GM18858 (cell line): ENCODE results near the gene KCNQ1OT1.

Experiments
- ATAC-seq: cut with Tn5 transposase; IDR thresholded peaks from one replicate; pipeline ENCODE4 v1.9.1; 2021; ENCODE audit not compliant: unreplicated experiment

Gene KCNQ1OT1

DNA sequence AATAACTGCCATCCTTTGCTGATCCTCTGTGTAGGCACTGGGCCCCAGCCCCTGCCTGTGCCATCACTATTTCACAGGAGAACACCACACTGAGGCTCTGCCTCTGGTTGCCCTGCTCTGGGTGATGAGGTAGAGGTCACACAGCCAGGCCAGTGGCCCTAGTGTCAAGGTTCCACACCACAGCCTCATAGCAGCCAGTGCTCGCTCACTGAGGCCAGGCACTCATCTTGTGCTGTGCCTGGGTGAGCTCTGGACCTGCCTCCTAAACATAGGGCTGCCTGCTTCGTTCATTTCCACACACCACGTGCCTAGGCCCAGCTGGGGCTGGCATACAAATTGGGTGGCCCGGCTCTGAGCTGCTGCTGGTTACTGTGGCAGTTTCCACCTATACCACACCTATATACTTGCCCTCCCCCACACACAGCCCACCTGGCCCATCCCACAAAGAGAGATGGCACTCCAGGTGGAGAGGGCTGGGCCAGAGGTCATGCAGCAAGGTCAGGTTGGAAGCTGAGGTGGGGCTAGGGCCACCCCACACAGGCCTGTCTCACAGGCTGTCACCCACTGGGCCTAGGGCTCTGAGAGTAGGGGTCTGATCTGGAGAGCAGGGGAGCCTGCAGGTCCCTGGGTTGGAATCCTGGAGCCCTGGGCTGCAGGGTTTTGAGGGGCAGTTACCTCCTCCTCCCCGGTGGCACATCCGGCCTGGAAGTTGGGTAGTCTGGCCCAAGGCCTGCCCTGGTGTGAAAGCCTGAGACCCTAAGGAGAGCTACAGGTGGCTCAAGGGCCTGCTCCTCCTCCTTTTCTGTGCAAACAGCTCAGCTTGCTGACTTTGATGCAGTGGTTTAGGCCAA lies 11.2 kb downstream of the KCNQ1OT1 start:
- ATAC-seq: no peak

DNA sequence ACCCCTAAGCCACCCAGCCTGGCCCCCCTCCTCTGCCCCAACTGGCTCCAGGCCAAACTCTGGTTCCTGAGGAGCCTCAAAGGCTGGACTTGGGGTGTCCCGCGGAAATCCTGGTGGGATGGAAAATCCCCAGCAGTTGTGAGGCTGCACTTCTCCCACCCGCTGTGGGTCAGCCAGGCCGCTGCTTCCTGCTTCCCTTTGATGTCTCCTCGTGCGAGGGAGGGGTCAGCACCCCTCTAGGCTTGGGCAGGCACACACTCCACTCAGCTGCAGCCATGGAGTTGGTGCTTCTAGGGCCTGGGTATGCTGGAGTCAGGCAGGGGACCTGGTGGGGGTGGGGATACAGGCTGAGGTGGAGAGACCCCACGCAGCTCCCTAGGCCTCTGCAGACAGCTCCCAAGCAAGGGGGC lies 12.0 kb downstream of the KCNQ1OT1 start:
- no peak for ATAC-seq

DNA sequence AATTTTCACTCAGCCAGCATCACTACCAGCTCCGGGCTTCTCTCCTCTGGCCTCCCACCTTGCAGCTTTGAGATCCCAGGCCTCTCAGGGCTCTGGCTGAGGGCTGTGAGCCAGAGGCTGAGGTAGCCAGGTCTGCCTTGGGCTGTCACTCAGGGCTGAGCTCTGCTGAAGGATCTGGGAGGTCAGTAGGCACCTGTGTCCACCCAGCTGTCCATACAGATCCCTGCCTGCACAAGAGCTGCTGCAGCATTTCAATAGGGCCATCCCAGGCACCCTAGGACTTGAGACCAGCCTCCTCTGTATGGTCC lies 12.6 kb downstream of the KCNQ1OT1 start:
- no peak for ATAC-seq

DNA sequence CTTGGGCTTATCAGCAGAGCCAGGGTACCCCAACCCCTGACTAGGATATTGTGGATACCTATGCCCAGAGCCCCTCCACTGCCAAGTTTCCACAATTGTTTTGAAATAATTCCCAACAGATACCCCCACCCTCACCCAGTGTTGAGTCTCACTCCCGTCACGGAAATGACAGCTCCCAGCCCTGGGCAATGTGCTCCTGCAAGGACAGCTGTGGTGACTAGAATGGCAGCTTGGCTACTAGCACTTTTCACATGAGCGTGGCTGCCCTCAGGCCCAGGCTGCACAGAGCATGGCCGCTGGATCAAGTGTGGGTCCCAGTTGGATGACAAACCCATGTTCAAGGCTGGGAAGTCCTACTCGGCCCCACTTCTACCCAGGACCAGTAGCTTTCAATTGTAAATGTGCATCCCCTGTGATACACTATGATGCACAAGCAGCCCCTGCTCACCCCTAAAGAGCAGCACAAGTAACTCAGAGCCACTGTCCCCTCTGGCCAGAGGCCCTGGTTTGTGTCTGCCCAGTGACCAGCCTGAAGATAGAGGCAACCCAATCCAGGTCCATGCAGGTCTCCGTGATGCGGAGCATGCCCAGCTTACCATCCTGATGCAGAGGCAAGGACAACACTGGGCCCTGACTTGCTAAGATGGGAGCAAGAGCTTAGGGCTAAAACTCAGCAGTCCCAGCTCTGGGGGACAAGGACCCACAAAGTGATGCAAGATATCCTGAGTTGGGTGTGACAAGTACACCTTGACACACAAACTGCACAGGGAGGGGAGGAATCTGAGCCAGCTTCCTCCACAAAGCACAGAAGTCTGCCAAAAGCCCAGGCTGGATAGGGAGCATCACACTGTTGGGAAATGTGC lies 13.2 kb downstream of the KCNQ1OT1 start:
- no peak for ATAC-seq

DNA sequence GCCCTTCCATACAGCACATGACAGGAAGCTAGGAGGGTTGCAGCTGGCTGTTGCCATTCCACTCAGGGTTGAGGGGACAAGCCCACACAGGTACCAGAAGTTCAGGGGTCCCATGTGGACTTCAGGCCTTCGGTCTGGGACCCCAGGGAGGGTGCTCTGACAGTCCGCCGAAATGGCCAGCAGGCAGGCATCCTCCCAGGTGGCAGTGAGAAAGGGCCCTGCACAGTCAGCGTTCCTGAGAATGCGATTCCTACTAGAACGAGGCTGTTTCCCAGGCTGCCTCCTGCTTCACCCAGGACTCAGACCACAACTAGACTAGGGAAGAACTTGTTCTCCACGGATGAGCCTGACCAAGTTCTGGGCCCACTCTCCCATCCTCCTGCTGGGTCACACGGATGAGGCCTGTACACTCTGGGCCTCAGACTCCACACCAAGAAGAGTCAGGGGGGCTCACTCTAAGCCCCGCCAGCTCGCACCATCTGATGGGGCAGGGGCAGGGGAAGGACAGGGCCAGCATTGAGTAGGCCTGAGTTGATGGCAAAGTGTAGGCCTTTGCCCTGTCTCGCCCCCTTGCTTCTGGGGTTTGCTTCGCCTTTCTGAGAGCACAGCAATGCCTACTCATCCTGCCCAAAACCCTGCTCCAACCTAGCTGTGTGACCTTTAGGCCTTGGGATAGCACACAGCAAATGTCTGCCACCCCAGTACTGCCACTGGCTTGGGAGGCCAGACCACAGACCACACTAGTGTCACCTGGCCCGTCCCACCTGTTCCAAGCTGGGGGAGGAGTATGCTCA lies 14.0 kb downstream of the KCNQ1OT1 start:
- ATAC-seq: no peak

DNA sequence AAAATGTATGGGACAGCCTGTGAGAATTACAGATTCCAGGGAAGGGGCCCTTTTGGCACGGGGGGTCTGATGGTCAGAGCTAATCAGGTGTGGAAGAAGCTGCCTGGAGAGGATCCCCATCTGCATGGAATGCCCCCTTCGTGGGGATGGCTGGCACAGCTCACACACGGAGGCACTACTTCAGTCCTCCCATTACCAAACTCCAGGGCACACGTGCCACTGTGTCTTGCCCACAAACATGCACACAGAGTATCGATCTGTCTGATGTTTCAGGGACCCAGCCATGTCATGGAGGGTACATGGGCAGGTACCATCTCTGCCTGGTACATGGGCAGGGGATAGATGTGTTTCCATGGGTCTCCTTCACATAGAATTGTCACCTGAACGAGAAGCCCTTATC lies 14.7 kb downstream of the KCNQ1OT1 start:
- ATAC-seq: no peak

DNA sequence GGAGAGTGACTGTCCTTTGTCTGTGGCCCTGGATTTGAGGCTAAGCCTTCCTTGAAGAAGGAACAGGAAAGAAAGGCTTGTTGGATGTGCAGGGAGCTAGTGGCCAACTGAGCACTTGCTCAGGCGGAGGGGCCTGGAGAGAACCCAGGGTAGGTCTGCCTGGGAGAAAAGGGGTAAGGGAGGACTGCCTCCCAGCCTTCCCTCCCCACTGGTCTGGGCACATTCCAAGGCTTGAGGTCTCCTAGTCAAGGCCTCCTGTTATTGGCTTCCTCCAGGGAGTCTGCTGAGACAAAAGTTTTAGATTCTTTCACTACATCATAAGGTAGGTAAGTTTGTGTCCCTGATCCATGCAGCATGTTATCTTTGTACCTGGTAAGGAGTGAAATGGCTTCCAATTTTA lies 15.2 kb downstream of the KCNQ1OT1 start:
- ATAC-seq: no peak

DNA sequence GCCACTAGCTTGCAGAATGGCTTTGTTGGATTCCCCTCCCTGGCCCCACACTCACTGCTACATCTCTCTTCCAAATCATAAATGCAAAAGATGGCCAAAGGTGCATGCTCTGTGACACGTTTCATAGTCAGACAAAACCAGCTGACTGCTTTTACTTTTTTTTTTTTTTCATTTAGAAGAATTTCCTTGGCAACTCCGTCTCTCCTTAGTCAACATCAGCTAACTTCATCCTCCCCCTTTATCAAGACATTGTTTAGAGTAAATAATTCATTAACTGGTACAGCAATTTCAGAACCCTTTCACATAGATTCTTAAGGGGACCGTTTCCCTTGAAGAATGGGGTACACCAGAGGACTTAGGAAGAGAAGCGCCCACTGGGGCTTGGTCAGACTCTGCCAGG lies 16.0 kb downstream of the KCNQ1OT1 start:
- ATAC-seq: no peak

DNA sequence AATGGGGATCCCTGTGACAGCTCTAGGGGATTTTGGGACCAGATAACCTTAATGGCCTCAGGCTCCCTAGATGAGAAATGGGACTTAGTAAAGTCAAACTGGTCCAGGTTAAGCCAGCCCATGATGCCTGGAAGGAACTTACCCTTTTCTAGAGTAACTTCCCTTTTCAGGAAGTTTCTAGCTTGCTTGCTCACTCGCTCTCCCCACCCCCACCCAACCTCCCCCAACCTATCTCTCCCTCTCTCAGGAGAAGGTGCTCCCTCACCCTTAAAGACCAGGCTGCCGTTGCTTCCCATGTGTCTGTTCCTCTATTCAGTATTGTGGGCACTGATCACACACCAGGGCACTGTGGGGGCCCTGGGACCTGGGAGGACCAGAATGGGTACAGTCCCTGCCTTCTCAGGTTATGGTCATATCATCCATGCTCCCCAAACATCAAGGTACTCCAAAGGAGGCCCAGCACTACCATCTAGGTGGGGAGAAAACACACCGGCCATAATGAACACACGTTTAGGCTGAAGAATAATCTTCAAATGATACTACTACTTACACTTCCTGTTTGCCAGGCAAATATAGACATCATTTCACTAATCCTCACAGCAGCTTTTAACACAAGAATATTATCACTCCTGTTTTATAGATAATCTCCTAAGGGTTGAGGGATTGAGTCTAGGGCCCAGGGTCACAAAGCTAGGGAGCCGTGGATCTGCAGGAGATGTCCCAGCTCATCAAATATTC lies 18.2 kb downstream of the KCNQ1OT1 start:
- ATAC-seq: no peak

DNA sequence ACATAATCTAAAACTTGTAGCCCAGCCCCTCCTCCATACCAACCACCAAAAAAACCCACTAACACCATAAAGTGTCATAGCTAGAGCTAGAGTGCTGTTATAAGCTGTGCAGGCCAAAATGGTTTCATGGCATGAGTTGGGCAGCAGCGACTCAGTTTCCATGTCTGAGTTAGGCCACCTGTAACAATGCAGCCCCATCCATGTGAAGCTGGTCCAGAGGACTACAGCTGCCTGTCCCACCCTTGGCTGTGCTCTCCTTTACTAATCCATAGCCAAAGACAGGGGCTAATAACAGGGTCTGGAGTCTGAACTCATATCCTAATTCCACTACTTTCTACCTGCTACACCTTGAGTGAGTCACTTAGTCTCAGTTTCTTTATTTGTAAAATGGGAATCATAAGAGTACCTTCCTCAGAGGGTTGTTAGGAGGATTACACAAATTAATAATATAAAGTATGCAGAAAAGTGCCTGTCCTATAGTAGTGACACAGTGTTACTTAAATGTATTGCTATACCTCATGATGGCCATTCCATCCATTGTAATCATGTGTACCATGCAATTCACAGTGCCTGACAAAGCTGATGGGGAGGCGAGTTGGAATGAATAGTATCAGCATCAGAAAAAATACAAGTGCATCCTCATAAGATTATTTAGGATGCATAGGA lies 20.6 kb downstream of the KCNQ1OT1 start:
- ATAC-seq: no peak

DNA sequence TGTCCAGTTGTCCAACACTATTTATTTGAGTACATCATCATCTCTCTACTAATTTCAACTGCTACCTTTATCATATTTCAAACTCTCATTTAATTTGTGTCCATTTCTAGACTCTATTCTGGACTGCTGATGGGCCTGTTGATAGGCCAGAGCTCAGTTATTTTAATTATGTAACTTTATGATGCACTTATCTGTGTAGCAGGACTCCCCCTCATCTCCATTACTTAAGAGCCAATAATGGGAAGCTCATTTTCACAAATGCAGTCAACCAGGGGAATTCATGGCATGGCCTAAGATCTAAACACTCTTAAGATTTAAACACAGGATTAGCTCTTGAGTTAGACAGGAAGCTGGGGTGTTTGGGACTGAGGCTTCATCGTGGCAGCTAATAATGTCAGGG lies 21.4 kb downstream of the KCNQ1OT1 start:
- no peak for ATAC-seq

DNA sequence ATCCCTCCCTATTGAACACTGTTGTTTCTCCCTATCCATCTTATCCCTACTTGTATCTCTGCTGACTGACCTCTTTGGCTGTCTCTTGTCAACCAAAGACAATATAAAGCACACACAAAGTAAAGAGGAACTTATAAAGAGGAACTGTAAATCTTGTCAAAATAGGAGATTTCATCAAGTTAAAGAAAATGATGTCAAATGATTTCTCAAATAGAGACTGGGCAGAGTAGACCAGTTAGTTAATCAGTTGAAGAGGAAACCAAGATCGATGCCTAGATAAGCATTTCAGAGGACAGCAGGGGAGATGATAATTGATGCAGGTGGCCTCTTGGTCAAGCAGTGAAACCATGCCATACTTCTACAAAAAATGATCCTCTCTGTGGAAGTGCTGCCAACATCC lies 22.7 kb downstream of the KCNQ1OT1 start:
- ATAC-seq: no peak

DNA sequence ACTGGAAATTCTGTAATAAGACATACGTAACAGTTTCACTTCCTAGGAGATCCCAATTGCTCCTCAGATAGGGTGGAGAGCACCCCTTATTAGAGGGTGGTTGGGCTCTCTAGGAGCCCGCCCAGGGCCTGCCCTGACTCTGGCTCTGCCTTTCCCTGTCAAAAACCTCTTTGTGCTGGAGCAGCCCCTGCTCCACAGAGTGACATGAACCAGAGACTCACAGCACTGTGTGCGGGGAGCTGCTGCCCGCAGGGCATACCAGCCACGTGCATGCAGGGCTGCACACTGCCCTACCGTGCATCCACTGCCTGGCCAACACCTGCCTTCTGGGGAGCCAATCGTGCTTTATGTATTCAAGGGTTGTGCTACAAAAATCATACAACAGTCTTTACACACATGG lies 24.3 kb downstream of the KCNQ1OT1 start:
- no peak for ATAC-seq

DNA sequence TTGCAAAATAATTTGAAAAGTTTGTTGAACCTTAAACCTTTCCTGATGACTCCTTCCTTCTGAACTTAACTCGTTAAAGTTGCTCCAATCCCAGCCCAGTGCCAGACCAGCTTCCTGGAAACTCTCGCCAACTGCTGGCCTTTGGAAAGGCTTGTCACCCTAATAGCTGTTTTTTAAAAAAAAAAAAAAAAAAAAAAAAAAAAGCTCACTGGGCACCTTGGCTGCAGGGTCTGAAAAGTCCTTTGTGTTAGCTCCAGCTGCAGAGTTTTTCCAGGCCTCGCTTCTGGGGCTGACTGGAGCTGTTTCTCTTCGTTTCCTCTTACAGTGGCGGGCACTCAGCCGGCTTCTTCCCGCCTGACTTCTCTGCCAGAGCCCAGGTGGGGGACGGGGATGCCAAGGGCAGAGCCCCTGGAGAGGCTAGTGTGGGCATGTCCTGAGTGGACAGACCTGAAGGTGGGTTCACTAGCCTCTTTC lies 25.1 kb downstream of the KCNQ1OT1 start:
- no peak for ATAC-seq

DNA sequence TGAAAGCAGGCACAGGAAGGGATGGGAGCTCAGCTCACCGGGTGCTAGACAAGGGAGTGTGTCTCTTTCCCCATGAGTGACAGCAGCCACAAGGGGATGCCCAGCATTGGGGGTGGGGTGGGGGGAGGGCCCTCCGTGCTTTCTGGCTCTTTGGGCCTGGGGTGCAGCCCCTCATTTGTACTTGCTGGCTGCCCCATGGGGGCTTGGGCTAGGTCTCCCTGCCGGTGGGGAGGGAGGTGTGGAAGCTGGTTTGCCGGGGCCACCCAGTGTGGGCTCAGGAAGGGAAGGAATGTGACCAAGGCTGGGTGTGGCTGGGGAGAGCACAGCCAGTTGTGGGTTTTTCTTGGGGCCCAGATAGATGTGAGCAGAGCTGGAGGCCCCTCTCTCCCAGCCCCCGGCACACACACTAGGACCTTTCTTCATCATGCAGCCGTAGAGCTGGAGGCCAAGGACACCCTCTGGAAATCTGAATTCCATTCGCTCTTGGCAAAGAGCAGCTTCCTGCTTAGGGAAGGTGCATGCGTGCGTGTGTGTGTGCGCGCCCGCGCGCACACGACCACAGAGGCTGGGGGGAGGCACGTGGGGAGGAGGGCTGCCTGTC lies 25.8 kb downstream of the KCNQ1OT1 start:
- ATAC-seq: no peak

DNA sequence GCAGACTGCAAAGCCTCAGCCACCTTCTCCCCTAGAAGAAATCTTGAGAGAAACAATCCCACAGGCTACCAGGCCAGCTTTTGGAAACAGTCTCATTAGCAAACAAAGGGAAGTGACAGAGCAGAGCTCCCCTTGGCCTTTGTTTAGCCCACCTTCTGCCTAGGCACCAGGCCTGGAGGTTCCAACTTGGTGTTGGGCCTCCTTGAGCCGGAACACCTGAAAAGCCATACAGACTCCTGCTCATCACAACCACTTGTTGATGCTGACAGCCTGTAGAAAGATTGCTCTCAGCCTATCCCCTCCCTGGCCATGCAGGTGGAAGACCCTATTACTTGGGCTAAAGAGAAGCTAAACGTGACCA lies 26.6 kb downstream of the KCNQ1OT1 start:
- no peak for ATAC-seq

DNA sequence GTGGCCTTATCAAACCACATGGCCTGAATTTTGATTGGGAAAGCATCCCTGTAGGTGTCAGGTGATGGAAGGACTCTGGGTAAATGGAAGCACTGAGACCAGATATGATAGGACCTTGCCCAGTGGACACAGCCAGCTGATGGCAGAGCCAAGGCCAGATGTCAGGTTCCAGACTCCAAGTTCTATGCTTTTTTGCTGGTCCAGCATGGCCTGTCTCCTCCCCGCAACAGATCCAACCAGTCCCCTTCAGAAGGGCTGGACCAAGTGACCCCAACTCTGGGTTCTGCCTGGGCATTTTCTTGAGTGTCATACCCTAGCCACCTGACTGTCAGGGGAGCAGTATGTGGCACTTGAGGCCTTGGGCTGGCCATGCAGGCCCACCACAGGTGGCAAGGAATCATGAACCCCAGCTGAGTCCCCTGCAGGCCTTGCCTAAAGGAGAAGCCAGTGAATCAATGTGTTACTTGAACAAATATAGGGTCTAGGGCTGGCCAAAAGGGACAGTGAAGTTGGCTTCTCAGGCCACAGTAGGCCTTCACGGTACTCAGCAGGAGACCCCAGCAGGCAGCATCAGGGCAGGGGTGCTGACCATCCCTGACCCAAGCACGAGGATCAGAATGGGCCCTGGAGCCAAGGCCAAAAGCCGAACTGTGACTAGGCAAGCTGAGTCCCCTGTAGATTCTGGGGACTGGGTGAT lies 27.1 kb downstream of the KCNQ1OT1 start:
- ATAC-seq: no peak

DNA sequence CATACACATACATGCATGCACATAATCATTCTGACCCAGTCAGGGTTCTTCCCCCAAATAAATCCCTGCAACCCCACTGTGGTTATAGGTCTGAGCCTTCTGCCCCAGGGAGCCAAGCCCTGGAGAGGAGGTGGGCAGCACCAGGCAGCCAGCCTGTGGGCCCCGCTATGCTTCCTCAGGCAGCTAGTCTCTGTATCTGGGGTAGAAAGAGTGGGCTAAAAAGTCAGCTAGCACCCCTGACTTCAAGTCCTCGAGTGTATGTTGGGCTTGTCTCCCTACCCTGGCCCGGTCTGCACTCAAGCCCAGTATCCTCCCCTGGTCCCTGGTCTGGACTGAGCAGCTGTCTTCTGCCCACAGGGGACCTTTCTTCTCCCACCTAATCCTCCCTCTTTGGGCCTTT lies 28.0 kb downstream of the KCNQ1OT1 start:
- no peak for ATAC-seq

DNA sequence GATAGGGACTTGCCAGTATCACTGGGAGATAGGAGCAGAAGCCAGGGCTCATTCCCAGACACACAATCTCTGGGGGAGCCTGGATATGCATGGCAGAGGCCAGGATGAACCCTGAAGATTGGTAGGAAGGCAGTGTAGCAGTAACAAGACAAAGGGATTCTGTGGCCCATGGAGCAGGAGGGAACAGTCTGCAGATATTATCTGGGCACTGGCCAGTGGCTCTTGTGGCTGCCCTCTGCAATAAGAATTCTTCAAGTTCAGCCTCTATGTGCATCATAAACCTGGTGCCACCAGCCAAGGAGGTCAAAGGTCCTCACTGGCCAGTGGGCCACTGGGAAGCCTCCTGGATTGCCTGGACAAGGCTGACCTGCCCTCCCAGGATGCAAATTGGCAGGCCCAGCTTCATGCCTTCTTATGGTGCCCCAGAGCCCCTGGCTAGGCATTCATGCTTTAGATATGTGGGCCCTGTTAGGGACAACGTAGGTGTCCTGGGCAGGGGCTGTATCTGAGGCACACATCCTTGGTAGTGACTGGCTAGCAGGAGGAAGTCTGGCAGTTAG lies 29.2 kb downstream of the KCNQ1OT1 start:
- ATAC-seq: no peak
